VCaP (cell line): ENCODE data around the gene ZBTB7C.

Experiments used
- H3K27ac ChIP-seq: fragments of 450-650 bp; 2 replicates; pipeline ENCODE4 v1.5.1; 2017
- CTCF ChIP-seq: fragments of 450-650 bp; conservative IDR thresholded peaks from 2 replicates; pipeline ENCODE4 v1.5.1; 2017; ENCODE audit warnings: mild to moderate bottlenecking, moderate library complexity

ZBTB7C gene

GRCh38 chr18:48181857-48182256, 227.3 kb downstream of the ZBTB7C start:
- no peak for TF ChIP-seq CTCF
- no peak overlapping the region for H3K27ac ChIP-seq

GRCh38 chr18:48181087-48181823, 227.9 kb downstream of the ZBTB7C start:
- no peak for TF ChIP-seq CTCF
- H3K27ac ChIP-seq, result no peak overlapping the region

GRCh38 chr18:48179666-48180065, 229.5 kb downstream of the ZBTB7C start:
- no peak for TF ChIP-seq CTCF
- no peak overlapping the region for H3K27ac ChIP-seq

GRCh38 chr18:48179001-48179400, 230.2 kb downstream of the ZBTB7C start:
- H3K27ac ChIP-seq, result no peak overlapping the region
- TF ChIP-seq CTCF, result no peak

- TF ChIP-seq CTCF, result no peak
- H3K27ac ChIP-seq, result no peak overlapping the region
Observed at GRCh38 chr18:48176909-48177308, 232.3 kb downstream of the ZBTB7C start.

DNA sequence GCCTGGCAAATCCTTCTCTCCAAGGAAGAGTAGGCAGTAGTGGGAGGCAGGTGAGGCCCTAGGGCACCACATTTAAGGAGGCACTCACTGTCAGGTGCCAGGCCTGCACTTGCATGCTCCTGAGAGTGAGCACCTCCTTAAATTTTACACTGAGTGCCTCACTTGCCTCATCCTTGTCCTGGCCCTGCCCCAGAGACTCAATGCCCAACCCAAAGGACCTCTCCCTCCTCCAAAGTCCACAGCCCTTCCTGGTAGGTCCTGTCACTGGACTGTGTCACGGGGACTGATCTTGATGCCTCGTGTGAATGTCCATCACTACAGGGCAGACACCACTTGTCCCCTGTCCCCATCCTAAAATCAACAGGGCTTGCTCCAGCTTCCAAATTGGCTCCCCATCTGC, 235.6 kb downstream of the ZBTB7C start:
- H3K27ac ChIP-seq, result no peak overlapping the region
- TF ChIP-seq CTCF, result no peak

- no peak overlapping the region for H3K27ac ChIP-seq
- no peak for TF ChIP-seq CTCF
Observed at GRCh38 chr18:48172226-48173006, 236.8 kb downstream of the ZBTB7C start.
